IPS DF 4.7 (cell line): ENCODE data around the gene RETREG3.
A peak's percentile ranks its signal among the peaks of the same experiment; 100 is the strongest.
"Not testable (repeated sequence)": the region's sequence is repeated elsewhere in the genome, so short reads cannot be mapped to it uniquely, and the experiment has no call there.

Source experiments
- DNase-seq: peaks from one replicate; pipeline ENCODE4 v3.0.0-alpha.2; 2013; ENCODE audit warnings: low spot score; ENCODE audit errors: extremely low read depth

The RETREG3 gene

GRCh38 chr17:42612013-42612412 lies 2.8 kb upstream of the RETREG3 start:
- DNase-seq, result no peak

- DNase-seq, result not testable (repeated sequence)
Measured at GRCh38 chr17:42609814-42610801, 934 bp upstream of the RETREG3 start.

DNA sequence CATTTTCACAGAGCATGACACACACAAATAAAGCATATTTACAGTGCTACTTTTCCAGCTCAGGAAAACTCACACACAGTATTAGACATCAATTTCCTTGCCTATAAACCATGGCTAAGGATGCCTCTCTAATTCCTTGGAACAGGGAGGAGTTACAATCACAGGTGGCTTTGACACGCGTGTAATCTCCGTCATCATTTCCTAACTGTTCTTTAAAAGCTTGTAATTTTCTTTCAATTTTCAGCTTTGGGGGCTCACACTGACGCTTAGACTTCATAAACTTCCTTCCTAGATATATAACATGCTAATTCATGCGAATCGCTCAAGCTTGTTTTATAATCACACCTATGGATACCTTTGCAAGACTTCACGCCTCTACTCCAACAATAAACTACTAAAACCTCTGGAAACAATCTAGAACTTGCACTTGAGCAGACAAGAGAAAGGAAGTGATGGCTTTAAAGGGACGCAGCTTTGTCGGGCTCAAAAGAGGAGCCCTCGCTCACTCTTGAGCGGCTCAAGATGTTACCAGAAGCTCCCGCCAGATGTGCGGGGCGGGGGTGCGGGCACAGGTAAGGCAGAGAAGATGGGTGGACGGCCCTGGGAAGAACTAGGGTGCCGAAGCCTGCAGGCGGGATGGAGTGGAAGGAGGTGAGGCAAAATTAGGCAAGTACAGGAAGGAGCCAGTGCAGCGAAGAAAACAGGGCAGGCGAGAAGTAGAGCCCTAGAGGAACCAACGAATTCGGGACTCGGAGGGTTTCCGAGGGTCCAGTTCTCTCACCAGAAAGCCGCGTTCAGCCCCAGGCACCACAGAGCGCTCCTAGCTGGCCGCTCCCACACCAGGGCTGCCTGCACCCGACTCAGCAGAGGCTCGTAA lies 631 bp downstream of the RETREG3 start:
- no peak for DNase-seq

GRCh38 chr17:42607769-42608168 lies 1.4 kb downstream of the RETREG3 start:
- no peak for DNase-seq

GRCh38 chr17:42603318-42603717 lies 5.9 kb downstream of the RETREG3 start:
- DNase-seq, result no peak

- no peak for DNase-seq
Measured at GRCh38 chr17:42598905-42599304, 10.3 kb downstream of the RETREG3 start.

- no peak for DNase-seq
Measured at GRCh38 chr17:42596386-42596785, 12.8 kb downstream of the RETREG3 start.

DNA sequence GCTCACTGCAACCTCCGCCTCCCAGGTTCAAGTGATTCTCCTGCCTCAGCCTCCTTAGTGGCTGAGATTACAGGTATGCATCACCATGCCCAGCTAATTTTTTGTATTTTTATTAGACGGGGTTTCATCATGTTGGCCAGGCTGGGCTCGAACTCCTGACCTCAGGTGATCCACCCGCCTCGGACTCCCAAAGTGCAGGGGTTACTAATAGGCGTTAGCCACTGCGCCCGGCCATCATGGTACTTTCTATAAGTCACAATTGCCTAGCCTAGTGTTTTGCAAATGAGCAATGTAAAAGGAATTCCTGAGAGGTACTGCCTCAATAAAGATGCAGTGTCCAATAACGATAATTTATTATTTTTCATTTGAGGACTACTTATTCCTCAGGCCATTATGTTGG lies 17.8 kb downstream of the RETREG3 start:
- DNase-seq, result no peak

DNA sequence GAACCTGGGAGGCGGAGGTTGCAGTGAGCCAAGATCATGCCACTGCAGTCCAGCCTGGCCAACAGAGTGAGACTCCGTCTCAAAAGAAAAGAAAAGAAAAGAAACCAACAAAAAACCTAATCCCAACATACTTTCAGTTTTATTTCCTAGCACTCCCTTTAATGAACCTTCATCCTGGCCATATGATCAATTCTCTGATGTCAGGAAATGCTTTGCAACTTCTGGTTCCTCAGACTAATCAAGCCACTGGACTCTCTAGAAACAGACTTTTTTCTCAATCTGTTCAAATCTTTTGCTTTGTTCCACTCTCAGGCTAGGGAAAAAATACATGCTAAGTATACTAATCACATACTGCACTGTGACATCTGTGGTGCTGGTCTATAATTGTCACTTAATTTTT lies 18.3 kb downstream of the RETREG3 start:
- no peak for DNase-seq

GRCh38 chr17:42586514-42587230 lies 22.5 kb downstream of the RETREG3 start:
- no peak for DNase-seq

DNA sequence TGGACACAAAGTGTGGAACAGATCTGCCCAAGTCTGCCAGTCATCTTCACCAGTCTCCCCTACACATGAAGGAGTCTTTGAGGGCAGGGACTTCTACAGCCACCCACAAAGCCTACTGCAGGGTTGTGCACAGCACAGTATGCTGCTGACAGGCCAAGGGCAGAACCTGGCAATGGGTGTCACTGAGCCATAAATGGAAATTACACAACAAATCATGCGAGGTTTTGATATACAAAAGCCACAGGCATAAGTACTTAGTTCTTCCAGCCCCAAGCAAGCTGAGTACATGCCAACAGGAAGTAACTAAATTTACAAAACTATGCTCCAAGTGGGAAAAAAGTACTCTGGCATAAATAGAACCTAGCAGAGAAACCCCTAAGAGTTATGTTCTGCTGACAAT lies 23.8 kb downstream of the RETREG3 start:
- DNase-seq, result no peak

- DNase-seq, result no peak
Measured at GRCh38 chr17:42584880-42585279, 24.3 kb downstream of the RETREG3 start.

DNA sequence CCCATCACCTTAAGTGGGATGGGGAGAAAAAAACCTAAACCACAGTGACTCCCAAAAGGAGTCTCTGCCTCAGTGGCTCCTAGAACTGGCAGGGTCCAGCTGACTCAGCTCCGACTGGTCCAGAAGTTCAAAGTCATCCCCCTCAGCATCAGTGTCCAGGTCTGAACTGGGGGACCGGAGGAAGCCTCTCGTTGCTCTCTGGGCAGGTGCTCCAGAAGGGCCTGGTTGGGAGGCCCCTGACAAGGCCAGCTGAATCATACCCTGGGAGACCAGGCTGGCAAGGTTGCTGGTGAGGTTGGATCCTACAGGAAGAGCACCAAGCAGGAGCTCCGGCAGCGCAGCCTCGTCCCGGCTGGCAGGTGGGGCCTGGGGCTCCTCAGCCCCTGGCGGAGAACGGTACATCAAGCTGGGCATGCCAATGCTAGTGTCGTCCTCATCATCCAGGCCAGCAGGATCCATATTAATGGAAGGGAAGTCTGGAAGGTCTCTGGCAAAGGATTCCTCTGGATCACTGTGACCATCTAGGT lies 27.4 kb downstream of the RETREG3 start:
- DNase-seq, result no peak

DNA sequence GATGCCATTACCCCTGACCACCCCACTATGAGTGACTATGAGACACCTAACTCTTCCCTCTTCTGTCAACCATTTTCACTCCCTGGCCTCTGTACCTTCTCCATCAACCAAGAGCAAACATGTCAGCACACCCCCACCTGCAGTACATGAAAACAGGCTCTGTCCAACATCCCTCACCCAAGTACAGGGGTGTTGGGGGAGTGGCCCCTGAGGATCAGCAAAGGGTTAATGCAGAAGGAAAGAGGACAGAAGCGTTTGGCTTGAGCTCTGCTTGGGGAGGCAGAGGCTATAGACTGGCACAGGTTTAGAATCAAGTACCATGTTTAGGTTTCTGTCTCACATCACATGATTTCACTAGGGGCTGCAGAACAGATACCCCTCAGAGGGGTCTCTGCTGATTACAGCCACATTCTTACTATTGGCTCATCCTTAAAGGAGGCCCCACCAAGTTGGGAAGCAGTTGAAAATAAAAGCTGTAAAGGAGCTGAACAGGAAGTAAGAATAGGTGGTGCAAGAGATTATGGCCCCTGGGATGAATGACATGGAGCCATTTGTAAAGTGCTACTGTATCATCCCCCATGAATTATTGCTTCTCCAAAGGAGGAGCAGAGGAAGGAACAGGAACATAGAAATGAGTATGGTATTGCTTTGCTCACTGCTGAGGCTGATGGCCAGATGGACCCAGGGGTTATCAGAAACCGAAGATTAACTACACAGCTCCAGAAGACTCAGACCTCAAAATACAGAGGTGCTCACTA lies 29.2 kb downstream of the RETREG3 start:
- no peak for DNase-seq

DNA sequence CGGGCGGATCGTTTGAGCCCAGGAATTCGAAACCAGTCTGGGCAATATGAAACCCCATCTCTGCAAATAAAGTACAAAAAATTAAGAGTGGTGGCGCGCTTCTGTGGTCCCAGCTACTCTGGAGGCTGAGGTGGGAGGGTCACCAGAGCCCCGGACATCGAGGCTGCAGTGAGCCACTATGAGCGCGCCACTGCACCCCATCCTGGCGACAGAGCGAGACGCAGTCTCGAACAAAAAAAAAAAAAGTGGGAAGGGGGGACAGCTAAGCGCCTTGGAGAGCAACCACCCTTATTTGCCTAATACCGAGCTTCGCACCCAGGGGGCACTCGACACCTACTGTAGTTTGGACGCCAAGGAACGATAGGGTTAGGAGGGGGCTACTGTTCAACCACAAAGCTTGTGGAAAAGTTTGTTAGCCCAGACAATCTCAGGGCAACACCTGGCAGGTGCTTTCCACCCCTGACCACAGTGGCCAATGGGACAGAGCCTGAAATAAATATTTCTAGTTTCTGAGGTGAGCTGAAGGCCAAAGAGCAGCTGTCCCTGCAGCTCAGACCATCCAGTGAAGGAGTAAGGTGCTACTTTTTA lies 30.8 kb downstream of the RETREG3 start:
- DNase-seq, result peak; percentile 62

- DNase-seq, result peak; percentile 84
Measured at GRCh38 chr17:42577532-42578281, 31.5 kb downstream of the RETREG3 start, which contains the start of gene PSMC3IP. Gene PSMC3IP, minus strand, starts transcription at chr17:42577729. Its CDS starts 43 bp downstream, at chr17:42577686.

- no peak for DNase-seq
Measured at GRCh38 chr17:42577140-42577531, 32.0 kb downstream of the RETREG3 start.

GRCh38 chr17:42574463-42574862 lies 34.7 kb downstream of the RETREG3 start:
- no peak for DNase-seq

GRCh38 chr17:42573095-42573494 lies 36.1 kb downstream of the RETREG3 start:
- no peak for DNase-seq
